Suprapubic skin (tissue), 4 donors: Measurements from ENCODE around the gene NFE2. TPM values are rescaled to one million over a fixed set of nuclear protein-coding genes. Genes with fewer than 3 reads are reported as not detected.
"Not testable (repeated sequence)": the region's sequence is repeated elsewhere in the genome, so short reads cannot be mapped to it uniquely, and the experiment has no call there.

Source experiments
- DNase-seq, 2 donors: peaks; one replicate each; pipeline ENCODE4 v3.0.0-alpha.2; 2019; ENCODE audit warnings: low spot score in 2 of 2
- H3K27ac ChIP-seq: fragments of 200-600 bp; sonication (generic); one replicate; pipeline ENCODE4 v1.5.1; 2019
- H3K27me3 ChIP-seq: fragments of 200-600 bp; sonication (generic); one replicate; pipeline ENCODE4 v1.5.1; 2019
- H3K36me3 ChIP-seq: fragments of 200-600 bp; sonication (generic); one replicate; pipeline ENCODE4 v1.5.1; 2019
- H3K4me1 ChIP-seq: fragments of 200-600 bp; sonication (generic); one replicate; pipeline ENCODE4 v1.5.1; 2019
- H3K4me3 ChIP-seq: fragments of 200-600 bp; sonication (generic); one replicate; pipeline ENCODE4 v1.5.1; 2019; ENCODE audit warnings: mild to moderate bottlenecking
- H3K9me3 ChIP-seq: fragments of 200-600 bp; sonication (generic); one replicate; pipeline ENCODE4 v1.5.1; 2019
- EP300 ChIP-seq: sonication (generic); formaldehyde crosslinking; IDR thresholded peaks from one replicate; pipeline ENCODE4 v1.6.1; 2017; ENCODE audit warnings: antibody characterized with exemption
- POLR2A ChIP-seq, 2 donors: fragments of 450-650 bp; IDR thresholded peaks; one replicate each; pipeline ENCODE4 v1.6.1; 2017; ENCODE audit warnings: antibody characterized with exemption in 2 of 2, mild to moderate bottlenecking in 2 of 2, moderate library complexity in 2 of 2
- POLR2AphosphoS5 ChIP-seq, 3 donors: sonication (generic); formaldehyde crosslinking; IDR thresholded peaks; one replicate each; pipeline ENCODE4 v1.6.1; 2017; ENCODE audit warnings: antibody characterized with exemption in 3 of 3
- WGBS: methylation state at CpG from one replicate; pipeline ENCODE4 v1.1.5; 2018; 5-methylcytosine and 5-hydroxymethylcytosine counted together
- total RNA-seq, 4 donors: library from RNA; depleted of rRNA; stranded (reverse); fragments of >200 nt; gene quantifications; one replicate each; pipeline ENCODE4 v1.1.0, GENCODE V29; 2016
- TF ChIP-seq, protein P1 (sequence below), 2 donors: fragments of 200-600 bp in 1 of 2; fragments of 450-650 bp in 1 of 2; sonication (generic) in 1 of 2; IDR thresholded peaks; one replicate each; pipeline ENCODE4 v1.5.1; 2016 to 2019; ENCODE audit warnings: antibody characterized with exemption in 2 of 2, mild to moderate bottlenecking in 1 of 2, moderate library complexity in 1 of 2

NFE2 gene
- total RNA-seq, 4 donors from 2014 or later = 1.4 to 8.6 (median 6.3) TPM

GRCh38 chr12:54282949-54283593, 17.7 kb downstream of the NFE2 start:
- Histone ChIP-seq H3K4me1 (peaks cover 66% of the 10 kb centered on the region), H3K27me3 (no peaks in the 10 kb centered on the region), H3K36me3 (peaks cover 57% of the 10 kb centered on the region), H3K9me3 (no peaks in the 10 kb centered on the region), H3K27ac (peak overlapping the region; percentile 19), H3K4me3 (peak overlapping the region; percentile 79)
- no peak for TF ChIP-seq EP300
- no peak for TF ChIP-seq POLR2A (IDR thresholded peaks at IDR 0.05)
- TF ChIP-seq, protein P1, sequence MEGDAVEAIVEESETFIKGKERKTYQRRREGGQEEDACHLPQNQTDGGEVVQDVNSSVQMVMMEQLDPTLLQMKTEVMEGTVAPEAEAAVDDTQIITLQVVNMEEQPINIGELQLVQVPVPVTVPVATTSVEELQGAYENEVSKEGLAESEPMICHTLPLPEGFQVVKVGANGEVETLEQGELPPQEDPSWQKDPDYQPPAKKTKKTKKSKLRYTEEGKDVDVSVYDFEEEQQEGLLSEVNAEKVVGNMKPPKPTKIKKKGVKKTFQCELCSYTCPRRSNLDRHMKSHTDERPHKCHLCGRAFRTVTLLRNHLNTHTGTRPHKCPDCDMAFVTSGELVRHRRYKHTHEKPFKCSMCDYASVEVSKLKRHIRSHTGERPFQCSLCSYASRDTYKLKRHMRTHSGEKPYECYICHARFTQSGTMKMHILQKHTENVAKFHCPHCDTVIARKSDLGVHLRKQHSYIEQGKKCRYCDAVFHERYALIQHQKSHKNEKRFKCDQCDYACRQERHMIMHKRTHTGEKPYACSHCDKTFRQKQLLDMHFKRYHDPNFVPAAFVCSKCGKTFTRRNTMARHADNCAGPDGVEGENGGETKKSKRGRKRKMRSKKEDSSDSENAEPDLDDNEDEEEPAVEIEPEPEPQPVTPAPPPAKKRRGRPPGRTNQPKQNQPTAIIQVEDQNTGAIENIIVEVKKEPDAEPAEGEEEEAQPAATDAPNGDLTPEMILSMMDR (IDR thresholded peaks at IDR 0.05) = no peak
- WGBS = 38% methylated on average over 11 of the region's 11 CpGs
- DNase-seq = no peak

- not testable (repeated sequence) for DNase-seq, H3K27me3 ChIP-seq, H3K9me3 ChIP-seq
- H3K36me3 ChIP-seq = peaks cover 43% of the 10 kb centered on the region
- 11% methylated on average over 4 of the region's 4 CpGs for WGBS
- peaks cover 67% of the 10 kb centered on the region for H3K4me1 ChIP-seq
- H3K27ac ChIP-seq = peak overlapping the region; percentile 97
- peak overlapping the region; percentile 79 for H3K4me3 ChIP-seq
Measured at GRCh38 chr12:54281694-54282093, 19.1 kb downstream of the NFE2 start.

DNA sequence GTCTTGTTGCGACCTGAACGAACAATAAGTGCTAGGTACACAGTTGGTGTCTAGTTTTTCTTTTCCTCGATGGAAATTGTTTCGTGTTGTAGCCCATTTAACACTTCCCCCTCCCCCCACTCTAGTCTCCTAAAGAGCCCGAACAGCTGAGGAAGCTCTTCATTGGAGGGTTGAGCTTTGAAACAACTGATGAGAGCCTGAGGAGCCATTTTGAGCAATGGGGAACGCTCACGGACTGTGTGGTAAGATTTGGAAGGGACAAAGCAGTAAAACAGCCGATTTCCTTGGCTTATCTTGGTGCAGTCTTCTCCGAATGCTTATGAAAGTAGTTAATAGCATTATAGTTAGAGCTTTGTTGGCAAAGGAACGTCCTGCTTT, 19.6 kb downstream of the NFE2 start:
- Histone ChIP-seq H3K4me3 (peak overlapping the region; percentile 79), H3K36me3 (peaks cover 39% of the 10 kb centered on the region), H3K4me1 (peaks cover 62% of the 10 kb centered on the region), H3K27ac (peak overlapping the region; percentile 97)
- H3K27me3 ChIP-seq, H3K9me3 ChIP-seq, DNase-seq: not testable (repeated sequence)
- WGBS = 1% methylated on average over 10 of the region's 10 CpGs

DNA sequence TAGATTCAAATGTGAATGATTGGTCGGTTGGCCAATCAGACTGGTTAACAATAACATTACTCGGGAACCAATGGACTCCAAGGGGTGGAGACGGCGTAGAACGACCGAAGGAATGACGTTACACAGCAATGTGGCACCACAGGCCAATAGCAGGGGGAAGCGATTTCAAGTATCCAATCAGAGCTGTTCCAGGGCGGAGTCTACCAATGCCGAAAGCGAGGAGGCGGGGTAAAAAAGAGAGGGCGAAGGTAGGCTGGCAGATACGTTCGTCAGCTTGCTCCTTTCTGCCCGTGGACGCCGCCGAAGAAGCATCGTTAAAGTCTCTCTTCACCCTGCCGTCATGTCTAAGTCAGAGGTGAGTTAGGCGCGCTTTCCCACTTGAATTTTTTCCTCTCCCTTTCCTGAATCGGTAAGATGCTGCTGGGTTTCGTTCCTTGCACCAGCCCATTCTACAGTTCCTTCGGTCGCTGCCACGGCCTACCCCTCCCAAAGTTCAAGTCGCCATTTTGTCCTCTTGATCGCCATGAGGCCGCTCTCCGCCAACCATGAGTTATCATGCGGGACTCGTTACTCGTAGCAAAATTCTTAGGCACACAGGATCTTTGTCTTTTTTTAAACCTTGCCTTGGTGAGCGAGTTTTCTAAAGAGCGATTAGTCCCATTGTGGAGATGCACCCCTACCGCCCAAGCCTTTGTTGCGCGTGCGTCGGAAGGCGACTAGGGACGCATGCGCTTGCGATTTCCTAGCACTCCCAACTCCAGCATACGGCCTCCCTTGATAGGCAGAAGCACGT, 20.2 kb downstream of the NFE2 start, which contains the start of gene HNRNPA1:
HNRNPA1 (plus strand) TSS at position 259 of the 793 bp plus-strand sequence; CDS start at position 341, 82 bp downstream.
- Histone ChIP-seq H3K27ac (peak within 1 kb of the TSS; percentile 97), H3K36me3 (peaks cover 33% of the 10 kb centered on the region), H3K9me3 (no peaks in the 10 kb centered on the region), H3K27me3 (no peaks in the 10 kb centered on the region), H3K4me3 (peak within 1 kb of the TSS; percentile 79), H3K4me1 (peaks cover 56% of the 10 kb centered on the region)
- TF ChIP-seq POLR2A (IDR thresholded peaks at IDR 0.05) (peak; percentile 95 to 99), POLR2AphosphoS5 (IDR thresholded peaks at IDR 0.05) (peak; percentile 97 to 98 (median 98)), EP300 (no peak)
- TF ChIP-seq, protein P1 (IDR thresholded peaks at IDR 0.05) = no peak
- peak; percentile 98 to 99 for DNase-seq
- under 1% methylated on average over 48 of the region's 48 CpGs for WGBS

GRCh38 chr12:54279632-54280467, 21.0 kb downstream of the NFE2 start, which contains the start of gene CBX5:
TSS of gene CBX5 (minus strand) at chr12:54280122. CDS start at chr12:54257650, 22,472 bp downstream.
- peaks cover 49% of the 10 kb centered on the region for H3K4me1 ChIP-seq
- H3K4me3 ChIP-seq = peak within 1 kb of the TSS; percentile 79
- H3K27me3 ChIP-seq = no peaks in the 10 kb centered on the region
- no peaks in the 10 kb centered on the region for H3K9me3 ChIP-seq
- peak; percentile 100 for DNase-seq
- H3K36me3 ChIP-seq = peaks cover 27% of the 10 kb centered on the region
- H3K27ac ChIP-seq = peak within 1 kb of the TSS; percentile 97
- no peak for TF ChIP-seq EP300
- peak; percentile 20 to 63 for TF ChIP-seq POLR2A (IDR thresholded peaks at IDR 0.05)
- peak; percentile 75 to 92 (median 79) for TF ChIP-seq POLR2AphosphoS5 (IDR thresholded peaks at IDR 0.05)
- under 1% methylated on average over 49 of the region's 49 CpGs for WGBS

GRCh38 chr12:54279227-54279631, 21.6 kb downstream of the NFE2 start:
- Histone ChIP-seq H3K36me3 (peaks cover 22% of the 10 kb centered on the region), H3K4me1 (peaks cover 47% of the 10 kb centered on the region), H3K27me3 (no peaks in the 10 kb centered on the region), H3K4me3 (peak overlapping the region; percentile 79), H3K27ac (peak overlapping the region; percentile 97), H3K9me3 (no peaks in the 10 kb centered on the region)
- under 1% methylated on average over 19 of the region's 19 CpGs for WGBS
- DNase-seq = no peak
- TF ChIP-seq POLR2AphosphoS5 (IDR thresholded peaks at IDR 0.05) (no peak), EP300 (peak; percentile 11)
